Trophoblast cell (in vitro differentiated cells and primary cell): ENCODE results near the gene POU6F2. TPM values are rescaled to one million over a fixed set of nuclear protein-coding genes. Genes with fewer than 3 reads are reported as not detected.

Source experiments
- DNase-seq, 2 donors: peaks; one replicate each; pipeline ENCODE4 v3.0.0-alpha.2; 2016
- H2AFZ ChIP-seq: 2 replicates; pipeline ENCODE4 v1.6.1; 2013; ENCODE audit warnings: low read length, moderate library complexity, mild to moderate bottlenecking; ENCODE audit not compliant: insufficient read depth, poor library complexity
- H2AK5ac ChIP-seq: 2 replicates; pipeline ENCODE4 v1.6.1; 2013; ENCODE audit warnings: mild to moderate bottlenecking, low read length
- H2BK120ac ChIP-seq: 2 replicates; pipeline ENCODE4 v1.6.1; 2013; ENCODE audit warnings: low read length, mild to moderate bottlenecking, moderate library complexity; ENCODE audit not compliant: insufficient read depth, poor library complexity
- H2BK12ac ChIP-seq: 2 replicates; pipeline ENCODE4 v1.6.1; 2013; ENCODE audit warnings: mild to moderate bottlenecking, low read length, moderate library complexity
- H2BK5ac ChIP-seq: 2 replicates; pipeline ENCODE4 v1.6.1; 2013; ENCODE audit warnings: low read length, low read depth, moderate library complexity, mild to moderate bottlenecking; ENCODE audit not compliant: poor library complexity
- H3K14ac ChIP-seq: 2 replicates; pipeline ENCODE4 v1.6.1; 2013; ENCODE audit warnings: mild to moderate bottlenecking, low read length
- H3K18ac ChIP-seq: 2 replicates; pipeline ENCODE4 v1.6.1; 2013; ENCODE audit warnings: mild to moderate bottlenecking, low read length
- H3K23ac ChIP-seq: 2 replicates; pipeline ENCODE4 v1.6.1; 2013; ENCODE audit warnings: low read length
- H3K27ac ChIP-seq: 2 replicates; pipeline ENCODE4 v1.5.1; 2013; ENCODE audit warnings: low read depth, mild to moderate bottlenecking, inconsistent platforms, low read length, moderate library complexity
- H3K27me3 ChIP-seq: 2 replicates; pipeline ENCODE4 v1.6.1; 2013; ENCODE audit warnings: inconsistent platforms, mild to moderate bottlenecking, low read length, moderate library complexity; ENCODE audit not compliant: insufficient read depth
- H3K36me3 ChIP-seq, 2 experiments: 1 replicate in 1 of 2; 2 replicates in 1 of 2; pipeline ENCODE4 v1.6.1; 2013; ENCODE audit warnings: low read length in 2 of 2, mild to moderate bottlenecking in 2 of 2, moderate library complexity in 1 of 2; ENCODE audit not compliant: insufficient read depth in 2 of 2, control insufficient read depth in 1 of 2
- H3K4ac ChIP-seq: 2 replicates; pipeline ENCODE4 v1.6.1; 2013; ENCODE audit warnings: low read depth, mild to moderate bottlenecking, low read length, moderate library complexity
- H3K4me1 ChIP-seq, 2 experiments: 1 replicate in 1 of 2; 2 replicates in 1 of 2; pipeline ENCODE4 v1.6.1; 2013; ENCODE audit warnings: low read length in 2 of 2, mild to moderate bottlenecking in 2 of 2, moderate library complexity in 1 of 2; ENCODE audit not compliant: insufficient read depth in 2 of 2, control insufficient read depth in 1 of 2
- H3K4me2 ChIP-seq: 2 replicates; pipeline ENCODE4 v1.6.1; 2013; ENCODE audit warnings: inconsistent platforms, mild to moderate bottlenecking, low read length, moderate library complexity
- H3K4me3 ChIP-seq: 2 replicates; pipeline ENCODE4 v1.5.1; 2013; ENCODE audit warnings: mild to moderate bottlenecking, low read depth, low read length, inconsistent platforms
- H3K79me1 ChIP-seq: one replicate; pipeline ENCODE4 v1.6.1; 2013; ENCODE audit warnings: low read length
- H3K79me2 ChIP-seq: 2 replicates; pipeline ENCODE4 v1.6.1; 2013; ENCODE audit warnings: low read length, mild to moderate bottlenecking; ENCODE audit not compliant: control insufficient read depth, insufficient read depth, poor library complexity
- H3K9ac ChIP-seq: 2 replicates; pipeline ENCODE4 v1.6.1; 2013; ENCODE audit warnings: mild to moderate bottlenecking, low read length
- H3K9me3 ChIP-seq: 2 replicates; pipeline ENCODE4 v1.6.1; 2013; ENCODE audit warnings: low read depth, mild to moderate bottlenecking, control low read depth, inconsistent platforms, low read length; ENCODE audit not compliant: insufficient read depth
- H4K12ac ChIP-seq: 2 replicates; pipeline ENCODE4 v1.6.1; 2013; ENCODE audit warnings: low read depth, mild to moderate bottlenecking, low read length, moderate library complexity
- H4K8ac ChIP-seq: 2 replicates; pipeline ENCODE4 v1.6.1; 2013; ENCODE audit warnings: low read depth, mild to moderate bottlenecking, low read length, moderate library complexity
- H4K91ac ChIP-seq: one replicate; pipeline ENCODE4 v1.6.1; 2013; ENCODE audit warnings: low read depth, mild to moderate bottlenecking, low read length, moderate library complexity
- WGBS: extraction: QIAGEN DNeasy Blood & Tissue Kit; methylation state at CpG from one replicate; pipeline ENCODE4 v1.1.7; 2013; ENCODE audit warnings: missing lambda C conversion rate; ENCODE audit not compliant: insufficient read length, insufficient coverage; ENCODE audit errors: extremely low coverage; 5-methylcytosine and 5-hydroxymethylcytosine counted together
- polyA plus RNA-seq: library from polyadenylated mRNA; stranded (reverse); fragments of 200-250 nt; gene quantifications from 2 replicates; pipeline ENCODE4 v1.2.3, GENCODE V29; 2013

Gene POU6F2
- polyA plus RNA-seq: 0.85 and 0.86 TPM in 2 replicates

DNA sequence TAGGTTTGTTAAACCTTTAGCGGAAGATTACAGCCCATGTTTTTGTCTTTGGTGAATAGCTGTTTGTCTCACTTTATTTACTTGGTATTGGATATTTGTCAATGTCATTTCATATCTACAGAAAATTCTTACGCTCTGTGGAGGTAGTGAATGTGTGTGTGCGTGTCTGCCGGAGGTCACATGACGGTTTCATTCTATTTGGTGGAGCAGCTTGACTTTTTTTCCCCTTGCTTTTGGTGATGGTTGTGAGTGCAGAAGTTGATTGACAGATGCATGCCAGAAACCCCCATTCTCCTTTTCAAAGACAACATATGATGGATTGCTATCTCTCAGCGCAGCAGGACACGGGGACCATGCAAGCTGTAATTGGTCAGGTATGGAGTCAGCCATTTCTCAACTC is at the start of gene POU6F2:
TSS of gene POU6F2 (plus strand) at position 225 of the 400 bp plus-strand sequence. CDS start at position 270, 45 bp downstream.
- H3K27ac ChIP-seq: no peak within 1 kb of the TSS

DNA sequence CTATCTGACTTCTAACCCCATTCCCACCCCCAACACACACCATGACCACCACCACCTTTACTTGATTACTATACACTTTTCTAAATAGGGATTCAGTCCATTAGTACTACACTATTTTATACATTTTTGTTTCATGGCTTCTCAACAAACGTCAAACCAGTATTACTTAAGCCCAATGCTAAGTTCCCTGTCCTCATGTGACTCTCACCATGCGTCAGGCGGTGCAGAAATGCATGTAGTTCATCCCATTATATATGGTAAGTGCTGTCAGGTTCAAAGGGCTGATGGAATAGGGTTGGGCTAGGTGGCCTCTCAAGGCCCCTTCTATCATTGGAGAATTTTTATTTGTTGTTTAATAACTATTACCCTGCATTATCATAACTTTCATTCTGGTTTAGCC is 49.2 kb upstream of the POU6F2 start:
- no peak overlapping the region for H2BK5ac ChIP-seq
- H3K4me1 ChIP-seq: no peaks in the 10 kb centered on the region
- no peak overlapping the region for H4K12ac ChIP-seq
- no peak overlapping the region for H2BK120ac ChIP-seq
- H2BK12ac ChIP-seq: no peak overlapping the region
- H3K23ac ChIP-seq: no peak overlapping the region
- no peaks in the 10 kb centered on the region for H3K27me3 ChIP-seq
- no peak for DNase-seq
- H3K18ac ChIP-seq: no peak overlapping the region
- no peak overlapping the region for H4K91ac ChIP-seq
- no CpG with 5 or more reads among the region's 3 CpGs for WGBS
- no peak overlapping the region for H2AK5ac ChIP-seq
- H4K8ac ChIP-seq: no peak overlapping the region
- no peaks in the 10 kb centered on the region for H3K79me2 ChIP-seq
- H3K4me2 ChIP-seq: no peak overlapping the region
- H3K4ac ChIP-seq: no peak overlapping the region
- no peaks in the 10 kb centered on the region for H3K79me1 ChIP-seq
- no peak overlapping the region for H2AFZ ChIP-seq
- H3K4me3 ChIP-seq: no peak overlapping the region
- H3K36me3 ChIP-seq: no peaks in the 10 kb centered on the region
- H3K9me3 ChIP-seq: no peaks in the 10 kb centered on the region
- H3K14ac ChIP-seq: no peak overlapping the region
- H3K27ac ChIP-seq: no peak overlapping the region
- H3K9ac ChIP-seq: no peak overlapping the region

More for the DNA sequence above, at the start of gene POU6F2:
- H3K79me1 ChIP-seq: no peaks in the 10 kb centered on the region
- no peak within 1 kb of the TSS for H2AFZ ChIP-seq
- DNase-seq: no peak
- H2AK5ac ChIP-seq: no peak within 1 kb of the TSS
- H3K18ac ChIP-seq: no peak within 1 kb of the TSS
- peaks cover 8% of the 10 kb centered on the region for H3K27me3 ChIP-seq
- H2BK5ac ChIP-seq: no peak within 1 kb of the TSS
- H3K9ac ChIP-seq: no peak within 1 kb of the TSS
- H2BK120ac ChIP-seq: no peak within 1 kb of the TSS
- no peak within 1 kb of the TSS for H2BK12ac ChIP-seq
- H3K23ac ChIP-seq: no peak within 1 kb of the TSS
- no peak within 1 kb of the TSS for H3K4me3 ChIP-seq
- H3K4ac ChIP-seq: no peak within 1 kb of the TSS
- H3K79me2 ChIP-seq: no peaks in the 10 kb centered on the region
- no CpG with 5 or more reads among the region's 7 CpGs for WGBS
- no peak within 1 kb of the TSS for H4K91ac ChIP-seq
- no peak within 1 kb of the TSS for H4K12ac ChIP-seq
- peaks cover 0 to 5% of the 10 kb centered on the region in 2 experiments for H3K4me1 ChIP-seq
- H3K9me3 ChIP-seq: no peaks in the 10 kb centered on the region
- H4K8ac ChIP-seq: no peak within 1 kb of the TSS
- H3K4me2 ChIP-seq: no peak within 1 kb of the TSS
- no peaks in the 10 kb centered on the region for H3K36me3 ChIP-seq
- H3K14ac ChIP-seq: no peak within 1 kb of the TSS

- H2BK5ac ChIP-seq: no peak overlapping the region
- WGBS: no CpG with 5 or more reads among the region's 7 CpGs
- DNase-seq: no peak
Observed at GRCh38 chr7:38929460-38930171, 48.1 kb upstream of the POU6F2 start.

DNA sequence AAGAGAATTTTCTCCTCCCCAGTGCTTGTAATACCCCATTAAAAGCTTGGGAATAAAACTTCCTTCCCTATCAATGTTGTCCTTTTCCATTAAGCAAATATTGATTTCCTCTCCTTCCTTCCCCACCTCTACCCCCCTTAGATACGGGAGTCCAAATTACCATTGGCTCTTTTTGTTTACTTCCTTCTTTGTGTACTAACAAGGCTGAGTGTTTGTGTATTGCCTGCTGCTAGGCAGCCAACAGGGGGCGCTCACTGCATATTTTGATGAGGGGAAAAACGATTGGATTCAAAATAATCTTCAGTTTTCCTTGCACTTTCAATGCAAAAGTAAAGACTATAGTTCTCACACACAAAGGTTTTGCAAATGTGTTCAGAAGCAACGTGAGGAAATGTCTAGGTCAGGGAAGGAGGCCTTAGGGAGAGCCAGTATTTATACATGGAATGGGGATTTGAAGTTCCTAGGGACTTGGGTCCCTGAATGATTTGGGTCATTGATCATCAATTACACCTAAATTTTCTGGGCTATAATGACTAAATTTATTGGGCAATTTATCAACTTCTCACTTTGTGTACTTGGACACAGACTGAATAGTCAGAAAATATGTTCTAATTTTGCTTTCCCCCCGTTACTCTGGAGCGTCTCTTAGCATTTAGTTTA is 45.1 kb upstream of the POU6F2 start:
- H3K9ac ChIP-seq: no peak overlapping the region
- H3K27me3 ChIP-seq: no peaks in the 10 kb centered on the region
- H3K79me2 ChIP-seq: no peaks in the 10 kb centered on the region
- DNase-seq: peak; percentile 40 to 81
- no peaks in the 10 kb centered on the region for H3K36me3 ChIP-seq
- no peak overlapping the region for H3K27ac ChIP-seq
- no peaks in the 10 kb centered on the region for H3K9me3 ChIP-seq
- WGBS: no CpG with 5 or more reads among the region's 6 CpGs
- H4K8ac ChIP-seq: no peak overlapping the region
- no peak overlapping the region for H2AK5ac ChIP-seq
- no peak overlapping the region for H4K12ac ChIP-seq
- H3K23ac ChIP-seq: no peak overlapping the region
- H2AFZ ChIP-seq: no peak overlapping the region
- H2BK5ac ChIP-seq: no peak overlapping the region
- no peaks in the 10 kb centered on the region for H3K79me1 ChIP-seq
- no peak overlapping the region for H3K18ac ChIP-seq
- no peak overlapping the region for H3K4me2 ChIP-seq
- no peak overlapping the region for H3K4me3 ChIP-seq
- no peaks in the 10 kb centered on the region for H3K4me1 ChIP-seq
- H2BK12ac ChIP-seq: no peak overlapping the region
- no peak overlapping the region for H4K91ac ChIP-seq
- H2BK120ac ChIP-seq: no peak overlapping the region
- H3K4ac ChIP-seq: no peak overlapping the region
- H3K14ac ChIP-seq: no peak overlapping the region

More at GRCh38 chr7:38929460-38930171, 48.1 kb upstream of the POU6F2 start:
- H3K9me3 ChIP-seq: no peaks in the 10 kb centered on the region
- no peak overlapping the region for H3K4me2 ChIP-seq
- no peak overlapping the region for H4K12ac ChIP-seq
- no peak overlapping the region for H2AFZ ChIP-seq
- H3K14ac ChIP-seq: no peak overlapping the region
- no peak overlapping the region for H2BK120ac ChIP-seq
- H3K79me2 ChIP-seq: no peaks in the 10 kb centered on the region
- H4K91ac ChIP-seq: no peak overlapping the region
- no peak overlapping the region for H4K8ac ChIP-seq
- no peak overlapping the region for H3K27ac ChIP-seq
- H3K9ac ChIP-seq: no peak overlapping the region
- H3K18ac ChIP-seq: no peak overlapping the region
- no peak overlapping the region for H2AK5ac ChIP-seq
- no peak overlapping the region for H3K4ac ChIP-seq
- H2BK12ac ChIP-seq: no peak overlapping the region
- H3K27me3 ChIP-seq: no peaks in the 10 kb centered on the region
- H3K23ac ChIP-seq: no peak overlapping the region
- no peaks in the 10 kb centered on the region for H3K36me3 ChIP-seq
- H3K79me1 ChIP-seq: no peaks in the 10 kb centered on the region
- H3K4me3 ChIP-seq: no peak overlapping the region
- no peaks in the 10 kb centered on the region for H3K4me1 ChIP-seq
